SJCRH30 (cell line): ENCODE results near the gene DCLRE1C. TPM values are rescaled to one million over a fixed set of nuclear protein-coding genes. Genes with fewer than 3 reads are reported as not detected.
"Not testable (repeated sequence)": the region's sequence is repeated elsewhere in the genome, so short reads cannot be mapped to it uniquely, and the experiment has no call there.

Source experiments
- DNase-seq, 2 experiments: peaks; one replicate each; pipeline ENCODE4 v3.0.0-alpha.2; 2015 to 2020
- H3K27ac ChIP-seq: fragments of 250-450 bp; sonication (Bioruptor Pico); 2 replicates; pipeline ENCODE4 v1.5.1; 2020; ENCODE audit warnings: mild to moderate bottlenecking, moderate library complexity
- H3K27me3 ChIP-seq: fragments of 250-450 bp; sonication (Bioruptor Pico); 2 replicates; pipeline ENCODE4 v1.5.1; 2020; ENCODE audit warnings: mild to moderate bottlenecking, moderate library complexity
- H3K36me3 ChIP-seq: fragments of 250-450 bp; sonication (Bioruptor Pico); 2 replicates; pipeline ENCODE4 v1.5.1; 2020; ENCODE audit warnings: mild to moderate bottlenecking, moderate library complexity
- H3K4me1 ChIP-seq: fragments of 250-450 bp; sonication (Bioruptor Pico); 2 replicates; pipeline ENCODE4 v1.5.1; 2020; ENCODE audit warnings: mild to moderate bottlenecking, moderate library complexity
- H3K4me3 ChIP-seq: fragments of 250-450 bp; sonication (Bioruptor Pico); 2 replicates; pipeline ENCODE4 v1.5.1; 2020; ENCODE audit warnings: mild to moderate bottlenecking, moderate library complexity
- H3K9me3 ChIP-seq: fragments of 250-450 bp; sonication (Bioruptor Pico); replicated peaks from 2 replicates; pipeline ENCODE4 v1.5.1; 2020; ENCODE audit warnings: mild to moderate bottlenecking, moderate library complexity
- total RNA-seq: library from RNA; depleted of rRNA; stranded (reverse); fragments of >200 nt; shearing (Covaris generic); gene quantifications from 2 replicates; pipeline ENCODE4 v1.2.3, GENCODE V29; 2014; rRNA removed

The DCLRE1C gene
- 14.9 and 41.4 TPM in 2 replicates for total RNA-seq

GRCh38 chr10:14954001-14954770 lies at the start of gene DCLRE1C:
Gene DCLRE1C, minus strand, starts transcription at chr10:14954096. Its CDS starts 86 bp downstream, at chr10:14954010.
- no peaks in the 10 kb centered on the region for H3K36me3 ChIP-seq
- no peaks in the 10 kb centered on the region for H3K27me3 ChIP-seq
- peak within 1 kb of the TSS; percentile 74 for H3K27ac ChIP-seq
- H3K4me3 ChIP-seq, result peak within 1 kb of the TSS; percentile 81
- DNase-seq, result peak; percentile 89 to 91
- H3K4me1 ChIP-seq, result no peaks in the 10 kb centered on the region; the same call in 1 of the 2 replicates
- no peaks in the 10 kb centered on the region for H3K9me3 ChIP-seq

GRCh38 chr10:14995964-14996565 lies 42.2 kb upstream of the DCLRE1C start:
- Histone ChIP-seq H3K27me3 (no peaks in the 10 kb centered on the region), H3K4me3 (no peak overlapping the region), H3K4me1 (no peaks in the 10 kb centered on the region), H3K36me3 (no peaks in the 10 kb centered on the region), H3K9me3 (no peaks in the 10 kb centered on the region), H3K27ac (no peak overlapping the region)
- DNase-seq, result no peak

GRCh38 chr10:14993500-14994455 lies 39.9 kb upstream of the DCLRE1C start:
- H3K36me3 ChIP-seq, H3K27me3 ChIP-seq, DNase-seq, H3K4me3 ChIP-seq, H3K27ac ChIP-seq, H3K4me1 ChIP-seq, H3K9me3 ChIP-seq: not testable (repeated sequence)

GRCh38 chr10:14992336-14992735 lies 38.4 kb upstream of the DCLRE1C start:
- DNase-seq, H3K9me3 ChIP-seq, H3K27me3 ChIP-seq, H3K27ac ChIP-seq, H3K36me3 ChIP-seq, H3K4me3 ChIP-seq, H3K4me1 ChIP-seq: not testable (repeated sequence)

GRCh38 chr10:14991035-14991749 lies 37.3 kb upstream of the DCLRE1C start:
- H3K27me3 ChIP-seq, result not testable (repeated sequence)

GRCh38 chr10:14989552-14989951 lies 35.7 kb upstream of the DCLRE1C start:
- H3K27me3 ChIP-seq, H3K4me1 ChIP-seq, H3K27ac ChIP-seq, H3K4me3 ChIP-seq, H3K9me3 ChIP-seq, H3K36me3 ChIP-seq, DNase-seq: not testable (repeated sequence)

More at GRCh38 chr10:14991035-14991749, 37.3 kb upstream of the DCLRE1C start:
- H3K9me3 ChIP-seq, H3K4me3 ChIP-seq, H3K4me1 ChIP-seq, H3K27ac ChIP-seq, H3K36me3 ChIP-seq: not testable (repeated sequence)
- DNase-seq, result peak; percentile 10 to 12

- H3K4me3 ChIP-seq, result no peak overlapping the region
- no peaks in the 10 kb centered on the region; the same call in 1 of the 2 replicates for H3K9me3 ChIP-seq
- H3K4me1 ChIP-seq, result no peaks in the 10 kb centered on the region
- no peak for DNase-seq
- no peaks in the 10 kb centered on the region for H3K36me3 ChIP-seq
- no peak overlapping the region for H3K27ac ChIP-seq
- no peaks in the 10 kb centered on the region for H3K27me3 ChIP-seq
Observed at GRCh38 chr10:14982744-14983143, 28.8 kb upstream of the DCLRE1C start.

- Histone ChIP-seq H3K4me3 (no peak overlapping the region), H3K27me3 (no peaks in the 10 kb centered on the region), H3K27ac (no peak overlapping the region), H3K4me1 (no peaks in the 10 kb centered on the region), H3K9me3 (no peaks in the 10 kb centered on the region; the same call in 1 of the 2 replicates), H3K36me3 (no peaks in the 10 kb centered on the region)
- DNase-seq, result no peak
Observed at GRCh38 chr10:14975672-14976273, 21.9 kb upstream of the DCLRE1C start.

GRCh38 chr10:14974153-14974998 lies 20.5 kb upstream of the DCLRE1C start:
- not testable (repeated sequence) for H3K27me3 ChIP-seq, H3K4me3 ChIP-seq, H3K4me1 ChIP-seq, DNase-seq, H3K9me3 ChIP-seq, H3K27ac ChIP-seq, H3K36me3 ChIP-seq

GRCh38 chr10:14971867-14972448 lies 18.1 kb upstream of the DCLRE1C start:
- DNase-seq, result peak; percentile 16 to 42
- Histone ChIP-seq H3K27me3 (no peaks in the 10 kb centered on the region), H3K9me3 (no peaks in the 10 kb centered on the region), H3K4me1 (no peaks in the 10 kb centered on the region), H3K36me3 (no peaks in the 10 kb centered on the region), H3K4me3 (no peak overlapping the region), H3K27ac (no peak overlapping the region)

GRCh38 chr10:14967897-14968296 lies 14.0 kb upstream of the DCLRE1C start:
- Histone ChIP-seq H3K4me3 (no peak overlapping the region), H3K9me3 (no peaks in the 10 kb centered on the region), H3K4me1 (no peaks in the 10 kb centered on the region), H3K27ac (no peak overlapping the region), H3K27me3 (no peaks in the 10 kb centered on the region), H3K36me3 (no peaks in the 10 kb centered on the region)
- no peak for DNase-seq

- H3K9me3 ChIP-seq, result no peaks in the 10 kb centered on the region
- H3K27me3 ChIP-seq, result no peaks in the 10 kb centered on the region
- peak within 1 kb of the TSS; percentile 81 for H3K27ac ChIP-seq
- peak; percentile 93 for DNase-seq
- H3K36me3 ChIP-seq, result no peaks in the 10 kb centered on the region
- H3K4me3 ChIP-seq, result peak within 1 kb of the TSS; percentile 71
- H3K4me1 ChIP-seq, result no peaks in the 10 kb centered on the region; the same call in 1 of the 2 replicates
Observed at GRCh38 chr10:14959221-14960057, 5.5 kb upstream of the DCLRE1C start, which contains the start of gene MEIG1. Gene MEIG1, plus strand, starts transcription at chr10:14959388. Its CDS starts 7,081 bp downstream, at chr10:14966469.
